ENCODE data around the gene IZUMO2. TPM values are rescaled to one million over a fixed set of nuclear protein-coding genes. Genes with fewer than 3 reads are reported as not detected.

Gene IZUMO2
- total and polyA plus RNA-seq, 9 donors: not detected

- Histone ChIP-seq H3K4me3 (no peak overlapping the region), H3K36me3 (no peaks in the 10 kb centered on the region), H3K4me1 (ENCODE audit: insufficient read depth) (no peaks in the 10 kb centered on the region), H3K9me3 (no peaks in the 10 kb centered on the region), H3K27ac (no peak overlapping the region), H3K27me3 (no peaks in the 10 kb centered on the region)
- no peak for DNase-seq
- WGBS, 3 donors: 61 to 72% (median 67%) methylated on average over 13 of the region's 13 CpGs
- intact Hi-C loops (cut with DNase I): no loop called here
- TF ChIP-seq EP300 (IDR thresholded peaks at IDR 0.05) (no peak), POLR2A (IDR thresholded peaks at IDR 0.05) (no peak)
These were observed 29.6 kb upstream of the IZUMO2 start for GRCh38 chr19:50192463-50193211.

- DNase-seq: no peak
- Histone ChIP-seq H3K36me3 (no peaks in the 10 kb centered on the region), H3K27me3 (no peaks in the 10 kb centered on the region), H3K27ac (no peak overlapping the region), H3K4me1 (ENCODE audit: insufficient read depth) (no peaks in the 10 kb centered on the region), H3K4me3 (no peak overlapping the region), H3K9me3 (no peaks in the 10 kb centered on the region)
- 9 to 17% (median 12%) methylated on average over 4 of the region's 4 CpGs for whole genome bisulfite sequencing, 3 donors
- TF ChIP-seq CTCF (IDR thresholded peaks at IDR 0.05) (no peak), POLR2A (IDR thresholded peaks at IDR 0.05) (no peak), EP300 (IDR thresholded peaks at IDR 0.05) (no peak)
- intact Hi-C loops (cut with DNase I): no loop called here
These were observed 28.1 kb upstream of the IZUMO2 start for GRCh38 chr19:50191216-50191615.

GRCh38 chr19:50190439-50190891 is 27.4 kb upstream of the IZUMO2 start:
- intact Hi-C loops (cut with DNase I): no loop called here
- Histone ChIP-seq H3K27ac (no peak overlapping the region), H3K9me3 (no peaks in the 10 kb centered on the region), H3K27me3 (no peaks in the 10 kb centered on the region), H3K4me3 (no peak overlapping the region), H3K4me1 (ENCODE audit: insufficient read depth) (no peaks in the 10 kb centered on the region), H3K36me3 (no peaks in the 10 kb centered on the region)
- DNase-seq: no peak
- 62 to 65% (median 64%) methylated on average over 8 of the region's 8 CpGs for WGBS, 3 donors
- TF ChIP-seq EP300 (IDR thresholded peaks at IDR 0.05): no peak
- TF ChIP-seq CTCF (IDR thresholded peaks at IDR 0.05): no peak
- no peak for TF ChIP-seq POLR2A (IDR thresholded peaks at IDR 0.05)

GRCh38 chr19:50189331-50189730 is 26.2 kb upstream of the IZUMO2 start:
- 66 to 74% (median 68%) methylated on average over 8 of the region's 8 CpGs for WGBS, 3 donors
- no peaks in the 10 kb centered on the region for H3K36me3 ChIP-seq
- H3K4me3 ChIP-seq: no peak overlapping the region
- TF ChIP-seq EP300 (IDR thresholded peaks at IDR 0.05): no peak
- TF ChIP-seq POLR2A (IDR thresholded peaks at IDR 0.05): no peak
- no peak for TF ChIP-seq CTCF (IDR thresholded peaks at IDR 0.05)
- no peak overlapping the region for H3K27ac ChIP-seq
- H3K4me1 ChIP-seq (ENCODE audit: insufficient read depth): no peaks in the 10 kb centered on the region
- DNase-seq: no peak
- H3K27me3 ChIP-seq: no peaks in the 10 kb centered on the region
- intact Hi-C loops (cut with DNase I): no loop called here
- no peaks in the 10 kb centered on the region for H3K9me3 ChIP-seq

- Histone ChIP-seq H3K27me3 (no peaks in the 10 kb centered on the region), H3K4me3 (no peak overlapping the region), H3K9me3 (no peaks in the 10 kb centered on the region), H3K4me1 (ENCODE audit: insufficient read depth) (no peaks in the 10 kb centered on the region), H3K36me3 (no peaks in the 10 kb centered on the region), H3K27ac (no peak overlapping the region)
- 74 to 77% (median 77%) methylated on average over 13 of the region's 13 CpGs for WGBS, 3 donors
- no peak for DNase-seq
- TF ChIP-seq POLR2A (IDR thresholded peaks at IDR 0.05) (no peak), CTCF (IDR thresholded peaks at IDR 0.05) (no peak), EP300 (IDR thresholded peaks at IDR 0.05) (no peak)
- intact Hi-C loops (cut with DNase I): no loop called here
These were observed 24.9 kb upstream of the IZUMO2 start for GRCh38 chr19:50187937-50188336.

Measured in ovary (tissue), 9 donors.